GM06990 (cell line): ENCODE data around the gene HSH2D.
"Not testable (repeated sequence)": the region's sequence is repeated elsewhere in the genome, so short reads cannot be mapped to it uniquely, and the experiment has no call there.

Experiments used
- DNase-seq: peaks from one replicate; pipeline ENCODE4 v3.0.0-alpha.2; 2011; ENCODE audit not compliant: insufficient read length; ENCODE audit errors: extremely low read depth
- H3K27me3 ChIP-seq: replicated peaks from 2 replicates; pipeline ENCODE4 v1.6.0; 2011; ENCODE audit warnings: low read length; ENCODE audit not compliant: control insufficient read depth, insufficient read depth
- H3K36me3 ChIP-seq: 2 replicates; pipeline ENCODE4 v1.5.1; 2011; ENCODE audit warnings: low read length; ENCODE audit not compliant: control insufficient read depth, insufficient read depth
- H3K4me3 ChIP-seq: replicated peaks from 2 replicates; pipeline ENCODE4 v1.5.1; 2011; ENCODE audit warnings: low read depth, mild to moderate bottlenecking, control low read depth, low read length
- TF ChIP-seq, protein P1 (sequence below): IDR thresholded peaks from 2 replicates; pipeline ENCODE4 v1.5.1; 2011; ENCODE audit warnings: low read length, control low read depth, mild to moderate bottlenecking, inconsistent platforms; ENCODE audit not compliant: insufficient read depth, poor library complexity, severe bottlenecking

The HSH2D gene

DNA sequence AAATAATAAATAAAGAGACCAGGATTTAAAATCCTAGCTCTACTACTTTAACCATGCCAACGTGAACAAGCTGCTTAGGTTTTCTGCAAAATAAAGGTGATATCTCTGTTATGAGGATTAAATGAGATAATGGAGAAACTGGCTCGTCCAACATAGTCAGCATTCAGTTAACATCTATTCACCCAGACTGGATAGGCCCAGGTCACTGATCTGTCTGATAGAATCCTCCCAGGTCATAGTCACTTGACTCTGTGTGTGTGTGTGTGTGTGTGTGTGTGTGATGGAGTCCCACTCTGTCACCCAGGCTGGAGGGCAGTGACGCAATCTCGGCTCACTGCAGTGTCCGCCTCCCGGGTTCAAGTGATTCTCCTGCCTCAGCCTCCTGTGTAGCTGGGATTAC, 44.7 kb upstream of the HSH2D start:
- Histone ChIP-seq H3K4me3 (no peak overlapping the region), H3K27me3 (no peaks in the 10 kb centered on the region), H3K36me3 (peaks cover 38% of the 10 kb centered on the region)
- DNase-seq = no peak
- TF ChIP-seq, protein P1, sequence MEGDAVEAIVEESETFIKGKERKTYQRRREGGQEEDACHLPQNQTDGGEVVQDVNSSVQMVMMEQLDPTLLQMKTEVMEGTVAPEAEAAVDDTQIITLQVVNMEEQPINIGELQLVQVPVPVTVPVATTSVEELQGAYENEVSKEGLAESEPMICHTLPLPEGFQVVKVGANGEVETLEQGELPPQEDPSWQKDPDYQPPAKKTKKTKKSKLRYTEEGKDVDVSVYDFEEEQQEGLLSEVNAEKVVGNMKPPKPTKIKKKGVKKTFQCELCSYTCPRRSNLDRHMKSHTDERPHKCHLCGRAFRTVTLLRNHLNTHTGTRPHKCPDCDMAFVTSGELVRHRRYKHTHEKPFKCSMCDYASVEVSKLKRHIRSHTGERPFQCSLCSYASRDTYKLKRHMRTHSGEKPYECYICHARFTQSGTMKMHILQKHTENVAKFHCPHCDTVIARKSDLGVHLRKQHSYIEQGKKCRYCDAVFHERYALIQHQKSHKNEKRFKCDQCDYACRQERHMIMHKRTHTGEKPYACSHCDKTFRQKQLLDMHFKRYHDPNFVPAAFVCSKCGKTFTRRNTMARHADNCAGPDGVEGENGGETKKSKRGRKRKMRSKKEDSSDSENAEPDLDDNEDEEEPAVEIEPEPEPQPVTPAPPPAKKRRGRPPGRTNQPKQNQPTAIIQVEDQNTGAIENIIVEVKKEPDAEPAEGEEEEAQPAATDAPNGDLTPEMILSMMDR = no peak

DNA sequence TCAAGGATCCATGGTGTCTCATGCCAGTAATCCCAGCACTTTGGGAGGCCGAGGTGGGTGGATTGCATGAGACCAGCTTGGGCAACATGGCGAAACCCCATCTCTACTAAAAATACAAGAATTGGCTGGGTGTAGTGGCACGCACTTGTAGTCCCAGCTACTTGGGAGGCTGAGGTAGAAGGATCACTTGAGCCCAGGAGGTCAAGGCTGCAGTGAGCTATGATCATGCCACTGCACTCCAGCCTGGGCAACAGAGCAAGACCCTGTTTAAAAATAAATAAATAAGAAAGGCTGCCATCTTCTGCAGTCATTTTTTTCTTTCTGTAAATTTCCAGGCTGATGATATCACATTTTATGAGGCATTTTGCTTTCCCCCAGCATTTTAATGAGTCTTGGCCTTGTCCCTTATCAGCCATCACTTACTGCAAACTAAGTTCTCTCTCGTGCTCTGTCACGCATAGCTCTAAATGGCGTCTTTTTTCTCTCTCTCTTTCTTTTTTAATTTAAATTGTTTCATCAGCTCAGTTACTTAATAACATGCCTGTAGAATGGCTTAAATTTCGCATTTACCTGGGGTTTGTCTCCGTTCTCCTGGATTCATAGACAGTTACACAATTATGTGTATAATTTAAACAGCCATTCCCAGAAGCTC, 44.0 kb upstream of the HSH2D start:
- not testable (repeated sequence) for H3K27me3 ChIP-seq, DNase-seq, H3K4me3 ChIP-seq
- peaks cover 38% of the 10 kb centered on the region for H3K36me3 ChIP-seq

DNA sequence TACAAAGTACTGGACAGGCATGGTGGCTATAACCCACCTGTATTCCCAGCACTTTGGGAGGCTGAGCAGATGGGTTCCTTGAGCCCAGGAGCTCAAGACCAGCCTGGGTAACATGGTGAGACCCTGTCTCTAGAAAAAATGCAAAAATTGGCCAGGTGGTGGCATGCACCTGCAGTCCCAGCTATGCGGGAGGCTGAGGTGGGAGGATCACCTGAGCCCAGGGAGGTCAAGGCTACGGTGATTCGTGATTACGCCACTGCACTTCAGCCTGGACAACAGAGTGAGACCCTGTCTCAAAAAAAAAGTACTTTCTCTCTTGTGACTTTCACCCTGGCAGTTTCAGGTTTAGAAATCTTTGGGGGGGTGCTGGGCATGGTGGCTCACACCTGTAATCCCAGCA, 43.0 kb upstream of the HSH2D start:
- TF ChIP-seq, protein P1 = no peak
- H3K4me3 ChIP-seq = no peak overlapping the region
- H3K36me3 ChIP-seq = peaks cover 30% of the 10 kb centered on the region
- H3K27me3 ChIP-seq = no peaks in the 10 kb centered on the region
- DNase-seq = no peak

DNA sequence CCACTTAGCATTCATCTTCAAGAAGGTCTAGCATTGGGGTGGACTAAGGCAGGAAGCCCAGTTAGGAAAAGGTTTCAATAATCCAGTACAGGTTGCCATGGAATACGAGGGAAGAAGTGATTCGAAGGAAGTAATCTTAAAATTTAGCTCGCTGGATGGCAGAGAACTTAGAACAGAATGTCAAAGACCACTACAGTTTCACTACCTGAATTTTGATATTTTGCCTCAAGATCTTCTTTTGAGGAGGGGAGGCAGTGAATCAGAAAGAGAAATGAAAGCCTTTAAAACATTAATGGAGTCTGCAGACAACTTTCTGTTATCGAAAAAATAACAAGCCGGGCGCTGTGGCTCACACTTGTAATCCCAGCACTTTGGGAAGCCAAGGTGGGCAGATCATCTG, 38.8 kb upstream of the HSH2D start:
- no peak overlapping the region for H3K4me3 ChIP-seq
- no peak for DNase-seq
- TF ChIP-seq, protein P1 = no peak
- H3K27me3 ChIP-seq = no peaks in the 10 kb centered on the region
- peaks cover 14% of the 10 kb centered on the region for H3K36me3 ChIP-seq

DNA sequence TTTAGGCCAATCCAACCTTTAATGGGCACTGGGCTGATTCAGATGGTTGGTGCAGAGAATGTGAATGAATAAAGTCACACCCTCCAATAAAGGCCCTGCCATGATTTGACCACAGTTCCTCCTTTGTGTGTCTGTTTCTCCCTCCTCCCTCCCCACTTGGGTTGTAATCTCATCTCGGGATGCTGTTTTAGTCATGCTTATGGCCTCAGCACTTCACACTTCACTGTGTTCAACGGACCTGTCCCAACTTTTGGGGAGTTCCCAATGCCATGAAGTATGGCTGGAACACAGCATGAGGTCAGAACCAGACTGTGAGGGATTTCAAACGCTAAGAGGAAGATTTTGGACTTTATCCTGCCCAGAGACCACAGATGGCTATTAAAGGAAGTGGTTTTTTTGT, 37.4 kb upstream of the HSH2D start:
- H3K27me3 ChIP-seq = no peaks in the 10 kb centered on the region
- TF ChIP-seq, protein P1 = no peak
- H3K36me3 ChIP-seq = peaks cover 12% of the 10 kb centered on the region
- DNase-seq = no peak
- H3K4me3 ChIP-seq = no peak overlapping the region

DNA sequence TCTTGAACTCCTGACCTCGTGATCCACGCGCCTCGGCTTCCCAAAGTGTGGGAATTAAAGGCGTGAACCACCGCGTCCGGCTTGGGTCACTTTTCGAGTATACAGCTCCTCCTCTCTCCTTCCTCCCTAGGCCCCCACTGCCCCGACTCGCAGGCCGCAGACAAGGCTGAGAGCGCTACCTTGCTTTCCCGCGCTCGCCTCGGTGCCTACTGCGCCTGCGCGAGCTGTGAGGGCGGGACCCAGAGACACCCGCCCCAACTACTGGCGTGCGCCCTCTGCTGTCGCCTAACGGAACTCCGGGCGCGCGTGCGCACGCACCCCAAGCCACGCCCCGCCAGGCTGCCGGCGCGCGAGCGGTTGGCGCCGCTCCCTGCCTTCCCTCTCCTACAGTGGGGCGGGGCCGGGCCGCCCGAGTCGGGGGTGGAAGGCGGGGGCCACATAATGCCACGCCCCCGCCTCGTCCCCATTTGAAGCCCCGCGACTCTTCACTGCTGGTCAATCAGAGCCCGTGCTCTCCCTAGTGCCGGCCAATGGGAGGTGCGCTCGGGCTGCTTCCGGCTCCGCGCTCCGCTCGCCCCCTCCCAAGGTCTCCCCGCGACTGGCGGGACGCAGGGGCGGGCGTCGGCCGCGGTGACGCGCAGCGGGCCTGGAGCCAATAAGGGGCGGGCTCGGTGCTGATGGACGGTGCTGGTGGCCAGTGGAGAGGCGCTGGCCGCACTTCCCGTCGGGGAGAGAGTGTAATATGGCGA, 32.2 kb upstream of the HSH2D start, which contains the start of gene RAB8A:
Gene RAB8A (plus strand): TSS at position 730 of the 749 bp plus-strand sequence. CDS start 13 bp downstream, at position 743.
- Histone ChIP-seq H3K27me3 (no peaks in the 10 kb centered on the region), H3K4me3 (peak within 1 kb of the TSS; percentile 100), H3K36me3 (peaks cover 3% of the 10 kb centered on the region)
- TF ChIP-seq, protein P1 = peak; percentile 79
- DNase-seq = peak; percentile 100
